Measurements from ENCODE around the gene RTL10.

RTL10 gene

DNA sequence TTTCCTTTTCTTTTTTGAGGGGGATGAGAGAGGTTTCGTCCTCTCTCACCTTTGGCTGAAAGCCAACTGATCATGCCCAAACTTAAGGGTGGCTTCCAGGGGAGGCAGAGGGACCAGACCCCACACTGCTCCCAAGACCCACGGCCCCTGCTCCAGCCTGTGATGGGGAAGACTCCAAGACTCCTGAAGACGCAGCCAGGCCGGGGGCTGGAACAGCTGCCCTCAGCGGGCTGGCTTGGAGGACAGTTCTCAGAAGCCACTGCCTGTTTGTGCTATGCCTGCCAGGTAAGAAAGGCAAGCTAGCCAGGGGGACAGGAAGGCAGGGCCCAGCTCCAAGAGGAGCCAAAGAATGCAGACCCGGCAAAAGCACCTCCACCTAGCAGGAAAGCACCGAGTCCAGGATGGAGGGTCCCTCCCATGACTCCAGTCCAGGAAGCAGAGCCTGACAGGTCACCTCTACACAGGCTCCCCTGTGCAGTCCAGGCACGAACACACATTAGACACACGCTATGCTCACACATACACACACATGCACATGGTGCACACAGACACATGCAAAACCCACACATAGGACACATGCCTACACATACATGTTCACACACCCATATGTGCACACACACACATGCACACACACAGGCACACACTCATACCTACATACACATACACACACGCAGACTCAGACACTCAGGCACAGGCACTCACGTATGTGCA is 31.3 kb downstream of the RTL10 start:
- DNase-seq (ENCODE audit: low read depth in 2 of 2), result no peak

DNA sequence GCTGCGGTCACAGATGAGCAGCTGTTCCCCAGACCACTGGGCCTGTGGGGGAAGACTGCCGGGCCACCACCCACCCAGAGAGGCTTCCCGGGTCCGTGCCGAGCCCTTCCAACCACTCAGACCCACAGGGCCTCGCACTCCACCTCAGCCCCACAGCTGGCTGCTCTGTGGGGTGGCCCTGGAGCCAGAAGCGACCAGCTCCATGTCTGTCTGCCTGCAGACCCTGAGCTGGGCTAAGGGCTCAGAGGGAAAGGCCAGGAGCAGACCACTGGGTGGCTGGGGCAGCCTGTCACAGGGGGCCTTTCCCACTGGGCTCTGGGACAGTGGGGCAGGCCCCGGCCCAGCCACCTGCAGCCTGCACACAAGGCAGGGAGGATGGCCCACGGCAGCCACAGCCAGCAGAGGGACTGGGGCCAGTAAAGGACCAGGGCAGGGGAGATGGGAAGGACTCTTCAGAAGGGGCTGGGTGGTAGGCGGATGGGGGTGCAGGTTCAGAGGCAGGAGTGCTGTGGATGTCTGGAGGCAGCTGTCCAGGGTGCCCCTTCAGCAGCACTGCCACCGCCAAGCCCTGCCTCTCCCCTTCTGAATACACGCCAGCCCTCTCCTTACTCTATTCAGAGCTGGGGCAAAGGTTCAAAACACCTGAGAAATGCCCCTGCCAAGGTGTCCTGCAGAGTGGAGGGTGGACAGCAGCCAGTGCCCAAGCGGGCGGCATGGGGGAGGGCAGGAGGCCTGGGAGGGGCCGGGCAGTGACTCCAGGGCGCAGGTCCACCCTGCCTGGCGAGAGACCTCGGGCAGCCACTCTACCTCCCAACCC is 32.2 kb downstream of the RTL10 start:
- DNase-seq (ENCODE audit: low read depth in 2 of 2), result no peak

DNA sequence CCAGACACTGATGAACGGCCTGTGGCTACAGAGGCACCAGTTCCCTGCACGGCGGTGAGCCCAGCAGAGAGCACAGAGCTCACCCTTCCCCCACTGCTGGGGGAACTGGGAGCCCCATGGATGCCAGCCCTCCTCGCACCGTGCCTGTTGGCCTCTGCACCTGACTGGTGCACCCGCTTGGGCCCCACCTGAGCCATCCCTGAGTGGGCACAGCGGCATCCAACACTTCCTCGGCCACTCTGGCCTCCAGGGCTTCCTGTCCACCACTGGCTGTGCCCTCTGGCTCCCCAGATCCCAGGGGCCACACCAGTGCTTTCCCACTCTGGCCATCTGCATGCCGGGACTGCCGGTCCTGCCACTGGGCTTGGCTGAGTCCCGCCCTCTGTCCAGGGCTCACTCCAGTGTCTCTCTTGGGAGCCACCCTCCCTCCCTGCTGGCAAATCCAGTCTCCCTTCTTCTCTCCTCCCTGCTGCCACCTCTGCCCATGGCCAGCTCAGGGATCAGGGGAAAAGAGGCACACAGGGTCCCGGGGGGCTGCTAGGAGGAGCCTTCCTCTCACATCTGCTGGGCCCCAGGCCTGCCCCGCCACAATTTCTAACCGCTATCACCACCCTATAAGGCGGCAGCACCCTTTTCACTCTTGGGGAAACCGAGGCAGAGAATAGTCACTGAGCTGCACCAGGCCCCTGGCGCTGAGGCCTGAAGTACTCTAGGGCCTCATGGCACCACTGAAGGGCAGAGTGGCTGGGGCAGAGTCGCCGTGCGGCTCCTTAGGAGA is 33.0 kb downstream of the RTL10 start:
- DNase-seq (ENCODE audit: low read depth in 2 of 2), result no peak

DNA sequence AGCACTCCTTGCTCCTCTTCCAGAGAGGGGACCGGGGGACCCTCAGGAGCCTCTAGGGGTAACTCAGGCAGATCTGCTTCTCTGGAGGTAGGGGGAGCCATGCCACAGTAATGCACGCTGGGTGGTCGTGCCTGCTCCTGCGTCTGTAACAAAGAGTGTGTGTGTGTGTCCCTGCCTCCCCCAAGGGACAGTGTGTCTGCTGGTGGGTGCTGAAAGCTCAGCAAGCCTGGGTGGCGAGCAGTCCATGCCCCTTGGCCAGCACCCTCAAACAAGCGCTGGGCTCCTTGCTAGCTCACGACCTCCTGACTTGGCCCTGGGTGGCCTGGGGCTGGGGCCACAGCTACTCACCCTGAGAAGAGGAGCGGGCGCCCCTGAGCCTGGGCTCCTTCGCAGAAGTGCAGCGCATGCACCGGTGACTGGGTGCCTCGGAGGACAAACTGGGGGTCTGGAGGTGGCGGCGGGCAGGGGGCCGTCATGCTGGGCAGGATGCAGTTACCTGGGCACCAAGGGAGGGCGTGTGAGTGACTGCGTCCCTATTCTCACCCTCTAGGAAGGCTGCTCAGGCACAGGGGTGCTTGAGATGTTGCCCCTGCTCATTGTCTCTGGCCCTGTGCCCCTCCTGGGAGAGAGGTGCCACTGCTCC is 33.7 kb downstream of the RTL10 start:
- no peak for DNase-seq (ENCODE audit: low read depth in 2 of 2)

DNA sequence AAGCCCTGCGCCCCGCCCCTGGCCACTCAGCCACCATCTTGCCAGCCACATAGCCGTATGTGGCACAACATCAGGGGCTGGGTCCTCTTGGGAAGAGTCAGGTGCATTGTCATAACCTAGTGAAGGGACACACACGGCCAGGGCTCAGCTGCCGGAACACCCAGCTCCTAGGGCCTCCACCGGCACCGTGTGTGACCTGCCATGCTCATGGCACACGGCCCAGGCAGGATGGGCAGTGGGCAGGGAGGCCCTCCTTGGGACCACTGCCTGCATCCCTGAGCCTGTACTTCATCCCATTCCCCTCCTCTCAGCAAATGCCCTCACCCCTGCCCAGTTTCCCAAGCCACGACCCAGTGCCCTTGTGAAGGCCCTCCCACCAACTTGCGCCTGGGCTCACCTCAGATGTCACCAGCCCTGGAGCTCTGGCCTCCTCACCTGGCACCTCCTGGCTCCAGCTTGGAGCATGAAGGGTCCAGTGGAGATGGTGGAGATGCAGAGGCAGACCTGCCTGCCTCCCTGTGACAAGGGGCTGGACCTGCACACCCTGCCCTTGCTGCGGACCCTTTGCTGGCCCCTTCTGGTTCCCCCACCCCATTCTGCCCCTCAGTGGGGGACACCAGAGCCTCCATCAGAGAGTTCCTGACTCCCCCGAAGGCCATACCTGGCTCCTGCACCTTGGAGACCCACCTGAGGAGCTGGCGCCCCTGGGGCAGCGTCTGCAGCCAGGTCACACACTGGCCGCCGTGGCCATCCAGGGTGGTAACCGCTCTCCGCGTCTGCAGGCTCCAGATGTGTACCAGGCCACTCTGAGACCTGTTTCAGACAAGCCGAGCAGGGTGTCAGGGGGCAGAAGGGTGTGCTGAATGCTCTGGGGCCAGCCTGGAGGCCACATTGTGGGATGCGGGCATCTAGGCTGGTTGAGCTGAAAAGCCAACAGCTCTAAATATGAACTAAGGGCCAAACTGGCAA is 34.5 kb downstream of the RTL10 start:
- no peak for DNase-seq (ENCODE audit: low read depth in 2 of 2)

DNA sequence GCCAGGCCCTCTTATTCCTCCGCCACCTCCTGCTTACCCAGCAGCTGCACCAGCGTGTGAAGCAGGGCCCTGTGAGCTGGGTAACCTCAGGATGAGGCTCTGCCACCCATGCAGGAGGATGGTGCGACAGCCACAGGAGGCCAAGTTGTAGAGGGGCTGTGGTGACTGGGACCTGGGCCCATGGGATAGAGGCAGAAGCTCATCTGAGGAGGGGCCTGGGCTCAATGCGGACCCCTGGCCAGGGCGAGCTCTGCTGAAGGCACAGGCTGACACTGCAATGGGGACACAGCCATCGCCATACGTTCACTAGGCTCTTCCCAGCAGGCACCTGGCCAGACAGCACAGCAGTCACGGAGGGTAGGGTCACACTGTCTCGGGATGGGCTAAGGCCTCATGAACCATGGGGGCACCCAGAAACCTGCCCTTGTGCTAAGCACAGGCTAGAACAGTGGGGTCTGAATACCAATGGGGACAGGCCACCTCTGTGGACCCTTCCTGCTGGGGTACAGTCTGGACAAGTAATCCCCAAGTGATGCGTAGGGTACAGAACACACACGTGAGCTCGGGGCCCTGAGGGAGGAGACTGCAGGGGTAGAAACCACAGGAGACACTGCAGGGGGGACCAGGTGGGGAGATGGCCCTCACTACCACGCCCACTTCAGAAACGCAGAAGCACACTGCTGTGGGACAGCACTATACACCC is 35.3 kb downstream of the RTL10 start:
- DNase-seq (ENCODE audit: low read depth in 2 of 2), result no peak

DNA sequence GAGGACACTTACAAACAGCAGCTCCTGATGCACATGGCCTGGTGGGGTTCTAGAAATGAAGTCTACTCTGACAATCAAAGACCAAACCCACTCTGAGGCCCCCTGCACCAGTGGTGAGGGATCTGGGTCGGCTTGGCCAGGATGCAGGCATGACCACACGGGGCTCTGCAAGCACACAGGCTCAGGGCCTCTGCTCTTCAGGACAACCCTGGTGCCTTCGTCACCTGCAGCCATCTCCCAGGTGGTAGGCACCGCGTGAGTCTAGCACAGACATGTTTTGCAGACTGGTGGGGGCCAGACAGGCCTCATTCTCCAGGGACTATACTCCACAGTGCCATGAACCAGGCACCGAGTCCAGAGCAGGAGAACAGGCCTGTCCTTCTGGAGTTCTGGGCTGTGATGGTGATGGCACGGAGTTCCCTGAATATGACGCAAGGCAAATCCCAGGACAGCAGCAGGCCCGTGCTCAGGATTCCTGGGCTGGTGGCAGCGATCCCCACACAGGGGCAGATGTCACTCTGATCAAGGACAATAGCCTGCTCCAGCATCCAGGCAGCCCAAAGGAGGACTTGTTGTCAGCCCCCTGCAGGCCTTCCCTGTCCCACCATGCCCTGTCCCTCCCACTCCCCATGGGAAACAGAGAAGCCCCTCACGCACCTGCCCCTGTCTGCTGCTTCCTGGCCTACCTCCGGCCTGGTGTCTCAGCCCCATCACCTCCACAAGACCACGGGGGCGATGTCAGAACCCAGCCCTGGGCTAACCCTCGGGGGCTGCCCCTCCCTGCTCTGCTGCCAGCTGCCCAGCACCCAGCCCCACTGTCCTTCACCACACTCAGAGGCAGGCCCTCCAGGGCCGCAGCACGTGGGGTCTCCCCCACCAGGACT is 36.1 kb downstream of the RTL10 start:
- DNase-seq (ENCODE audit: low read depth in 2 of 2), result no peak

DNA sequence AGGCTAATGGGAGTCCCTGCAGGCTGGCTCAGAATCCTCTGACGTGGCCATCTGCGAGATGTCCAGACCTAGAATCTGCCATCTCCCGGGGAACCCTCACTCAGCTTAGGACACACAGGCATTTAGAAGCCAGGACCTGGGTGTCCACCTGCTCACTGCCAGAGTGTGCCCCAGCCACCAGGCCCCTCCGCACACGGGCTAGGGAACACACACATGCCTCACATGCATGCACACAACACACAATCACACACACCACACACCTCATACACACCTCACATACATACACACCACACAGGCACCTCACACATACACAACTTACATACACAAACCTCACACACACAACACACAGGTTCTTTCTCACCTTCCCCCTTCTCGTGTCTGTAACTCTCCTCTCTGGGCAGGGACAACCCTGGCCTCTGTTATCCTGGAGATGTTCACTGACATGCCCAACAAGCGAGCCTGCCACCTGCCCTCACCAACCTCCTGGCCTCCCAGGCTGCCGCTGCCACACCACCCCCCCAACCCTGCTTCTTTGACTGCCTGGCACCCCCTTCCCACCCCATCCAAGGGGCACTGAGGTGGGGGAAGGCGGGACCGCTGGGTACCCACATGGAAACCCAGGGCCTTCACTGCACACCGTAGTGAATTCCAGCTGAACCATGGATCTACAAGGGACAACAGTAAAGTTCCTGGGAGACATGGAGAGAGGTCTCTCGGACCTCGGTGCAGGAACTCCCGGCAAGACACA is 38.1 kb downstream of the RTL10 start:
- DNase-seq (ENCODE audit: low read depth in 2 of 2), result no peak

DNA sequence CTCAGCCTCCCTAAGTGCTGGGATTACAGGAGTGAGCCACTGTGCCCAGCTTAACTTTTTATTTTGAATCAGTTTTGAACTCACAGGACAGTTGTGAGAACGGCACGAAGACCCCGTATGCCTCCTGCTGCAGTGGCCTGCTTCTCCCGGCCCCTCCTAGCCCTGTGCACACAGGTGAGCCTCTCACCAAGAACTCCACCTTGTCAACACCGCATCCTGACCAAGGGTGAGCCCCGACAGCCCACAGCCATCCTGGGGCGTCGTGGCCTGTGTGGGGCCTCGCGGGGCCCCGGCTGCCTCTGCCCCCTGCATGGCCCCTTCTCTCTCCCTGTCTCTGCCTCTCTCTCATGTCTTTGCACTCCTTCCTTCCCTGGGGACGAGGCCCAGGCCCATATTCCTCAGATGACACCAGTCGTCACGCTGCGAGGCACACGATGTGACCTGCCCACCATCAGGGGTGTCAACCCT is 38.8 kb downstream of the RTL10 start:
- no peak for DNase-seq (ENCODE audit: low read depth in 2 of 2)

DNA sequence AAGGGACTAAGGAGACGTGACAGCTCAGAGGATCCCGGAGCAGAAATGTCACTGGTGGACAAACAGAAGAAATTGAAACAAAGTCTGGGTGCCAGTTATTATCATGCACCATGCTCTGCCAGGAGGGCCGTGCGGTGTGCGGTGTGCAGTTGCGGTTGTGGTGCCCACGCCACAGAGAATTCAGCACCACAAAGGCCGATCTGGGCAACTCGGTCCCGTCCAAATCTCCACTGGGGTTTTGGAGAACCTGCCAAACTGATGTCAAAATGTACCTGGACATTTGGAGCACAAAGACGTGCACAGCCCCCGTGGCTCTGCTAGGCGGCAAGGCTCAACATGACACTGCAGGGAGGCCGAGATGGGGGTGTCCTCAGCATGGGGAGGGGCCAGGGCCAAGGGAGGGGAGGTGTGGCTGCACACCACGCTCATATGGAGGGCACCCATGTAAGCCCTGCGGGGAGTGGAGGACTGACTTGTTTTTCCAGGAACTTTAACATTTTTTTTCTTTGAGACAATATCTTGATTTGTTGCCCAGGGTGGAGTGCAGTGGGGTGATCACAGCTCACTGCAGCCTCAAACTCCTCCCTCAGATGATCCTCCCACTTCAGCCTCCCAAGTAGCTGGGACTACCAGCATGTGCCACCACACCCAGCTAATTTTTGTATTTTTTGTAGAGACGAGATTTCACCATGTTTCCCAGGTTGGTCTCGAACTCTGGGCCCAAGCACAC is 39.4 kb downstream of the RTL10 start:
- DNase-seq (ENCODE audit: low read depth in 2 of 2), result no peak

DNA sequence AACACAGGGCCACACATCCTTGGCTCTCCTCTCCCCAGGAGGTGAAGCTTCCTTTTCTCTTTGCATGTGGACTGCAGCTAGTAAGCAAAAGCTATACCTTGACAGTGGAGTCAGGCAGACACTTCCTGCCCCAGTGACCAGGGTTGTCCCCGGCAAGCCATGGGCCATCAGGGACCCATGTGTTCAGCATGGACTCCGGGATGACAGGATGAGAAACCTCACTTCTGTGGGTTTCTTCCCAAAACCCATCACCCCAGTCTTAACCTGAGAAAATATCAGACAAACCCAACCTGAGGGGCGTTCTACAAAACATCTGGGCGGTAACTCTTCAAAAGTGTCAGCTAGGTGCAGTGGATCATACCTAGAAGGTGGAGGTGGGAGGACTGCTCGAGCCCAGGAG is 40.2 kb downstream of the RTL10 start:
- DNase-seq (ENCODE audit: low read depth in 2 of 2), result no peak

DNA sequence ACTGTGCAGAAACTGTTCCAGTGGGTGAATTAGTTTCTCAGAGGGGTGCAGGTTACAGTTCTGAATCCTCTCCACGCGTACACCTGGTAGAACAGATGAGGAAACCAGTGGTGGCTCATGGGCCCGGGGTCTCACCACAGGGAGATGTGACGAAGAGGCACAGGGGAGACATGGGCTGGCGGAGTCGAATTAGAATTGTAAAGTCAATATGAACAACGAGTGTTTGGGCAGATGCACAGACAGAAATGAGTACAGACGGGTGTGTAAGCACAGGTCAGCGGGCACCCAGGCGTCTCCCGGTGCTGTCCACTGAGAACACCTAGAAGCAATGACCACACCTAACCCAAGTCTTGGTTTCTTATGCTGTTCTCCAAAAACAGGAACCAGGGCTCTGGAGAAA is 41.8 kb downstream of the RTL10 start:
- no peak for DNase-seq (ENCODE audit: low read depth in 2 of 2)

DNA sequence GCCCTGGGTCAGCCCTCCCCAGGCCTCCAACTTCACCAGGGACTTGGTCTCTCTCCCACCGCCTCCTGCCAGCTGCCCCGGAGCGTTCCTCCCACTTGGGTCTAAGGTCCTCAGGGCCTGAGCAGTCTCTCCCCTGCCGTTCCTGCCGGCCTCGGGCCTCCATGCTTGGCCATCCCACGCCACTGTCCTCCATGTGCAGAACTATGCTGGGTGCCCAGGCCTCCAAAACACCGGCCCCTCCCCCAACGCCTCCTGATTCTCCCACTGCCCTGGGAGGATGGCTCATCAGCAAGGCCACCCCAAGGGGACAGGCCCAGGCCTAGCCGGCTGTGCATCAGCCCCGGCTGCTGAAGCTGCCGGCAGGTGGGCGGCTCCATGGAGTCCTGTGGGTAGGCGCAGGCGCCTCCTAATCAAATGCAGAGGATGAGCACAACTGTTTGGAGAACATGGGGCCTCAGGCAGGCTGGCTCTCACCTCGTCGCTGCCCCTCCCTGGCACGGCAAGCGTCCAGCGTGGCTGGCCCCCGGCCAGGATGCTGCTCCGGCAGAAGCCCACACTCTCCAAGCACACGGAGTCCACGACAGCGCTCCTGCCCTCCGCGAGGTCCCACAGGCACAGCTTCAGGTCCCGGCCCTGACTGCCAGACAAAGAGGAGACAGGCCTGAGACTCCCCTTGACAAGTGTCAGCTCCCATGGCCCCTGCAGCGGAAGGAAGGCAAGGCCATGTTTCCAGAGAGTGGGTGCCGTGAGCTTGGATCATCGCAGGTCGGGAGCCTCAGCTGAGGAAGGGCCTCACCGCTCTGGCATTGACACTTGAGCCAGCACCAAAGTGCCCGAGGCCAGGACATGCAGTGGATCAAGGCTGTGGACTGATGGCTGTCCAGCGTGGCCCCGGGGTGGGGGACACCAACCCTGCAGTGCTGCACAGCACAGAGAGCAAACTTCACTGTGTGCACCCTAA is 42.6 kb downstream of the RTL10 start:
- DNase-seq (ENCODE audit: low read depth in 2 of 2), result no peak

DNA sequence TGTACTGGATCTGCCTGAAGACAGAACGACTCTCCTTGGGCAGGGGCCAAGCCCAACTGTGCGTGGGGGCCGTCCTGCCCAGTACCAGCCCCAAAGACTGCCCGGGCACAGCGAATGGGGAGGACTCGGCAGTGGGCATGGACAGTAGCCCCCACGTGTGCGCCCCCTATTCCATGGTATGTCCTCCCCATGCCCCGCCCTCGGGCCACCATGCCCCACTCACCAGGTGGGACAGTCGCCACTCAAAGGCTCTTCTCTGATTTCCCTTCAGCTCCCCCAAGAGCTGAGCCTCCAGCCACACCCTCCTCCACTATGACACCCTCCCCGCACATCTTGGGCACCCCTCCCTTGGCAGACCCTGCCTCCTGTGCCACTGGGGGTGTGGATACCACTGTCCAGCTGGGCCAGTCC is 43.5 kb downstream of the RTL10 start:
- no peak for DNase-seq (ENCODE audit: low read depth in 2 of 2)

DNA sequence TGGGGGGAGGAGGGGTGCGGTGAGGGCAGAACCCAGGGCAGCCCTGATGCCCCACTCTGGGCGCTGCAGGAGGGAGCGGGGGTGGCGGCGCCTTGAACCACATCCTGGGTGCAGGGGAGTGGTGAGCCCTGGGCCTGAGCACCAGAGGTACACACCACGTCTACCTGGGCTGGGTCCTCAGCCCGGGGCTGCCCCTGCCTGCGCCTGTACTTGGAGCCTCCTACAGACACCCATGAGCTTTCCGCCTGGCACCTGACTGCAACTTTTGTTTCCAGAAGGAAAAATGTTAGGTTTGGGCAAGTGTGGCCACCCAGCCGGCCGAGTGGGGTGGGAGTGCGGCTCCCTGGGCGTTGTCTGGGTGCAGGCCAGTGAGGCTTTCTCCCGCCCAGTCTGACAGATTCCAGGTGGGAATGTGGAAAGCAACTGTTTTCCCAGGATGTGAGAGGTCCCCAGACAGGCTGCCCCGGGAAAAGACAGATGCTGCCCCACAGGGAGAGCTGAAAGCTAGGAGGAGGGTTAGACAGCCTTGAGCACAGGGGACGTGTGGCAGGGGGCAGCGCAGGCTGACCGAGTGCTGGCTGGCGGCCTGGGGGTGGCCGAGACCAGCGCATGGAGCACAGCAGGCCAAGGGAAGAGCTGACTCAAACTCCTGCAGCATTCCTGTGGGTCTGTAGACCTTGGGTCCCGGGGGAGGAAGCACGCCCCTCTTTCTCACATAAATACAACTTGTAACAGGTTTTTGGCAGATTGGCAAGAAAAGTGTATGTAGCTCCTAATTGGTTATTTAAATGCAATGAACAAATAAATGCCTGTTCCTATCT is 44.1 kb downstream of the RTL10 start:
- no peak for DNase-seq (ENCODE audit: low read depth in 2 of 2)

DNA sequence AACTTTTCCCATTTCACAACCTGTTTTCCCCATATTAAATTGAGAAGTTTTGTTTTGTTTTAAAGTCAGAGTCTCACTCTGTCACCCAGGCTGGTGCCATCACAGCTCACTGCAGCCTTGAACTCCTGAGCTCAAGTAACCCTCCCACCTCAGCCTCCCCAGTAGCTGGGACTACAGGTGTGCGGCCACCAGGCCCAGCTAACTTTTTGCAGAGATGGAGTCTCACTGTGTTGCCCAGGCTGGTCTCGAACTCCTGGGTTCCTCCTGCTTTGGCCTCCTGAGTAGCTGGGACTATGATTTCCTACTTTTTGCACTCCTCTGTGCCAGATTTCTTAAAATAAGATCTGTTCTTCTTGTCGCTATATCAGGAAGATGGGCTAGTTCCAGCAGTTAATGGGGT is 44.9 kb downstream of the RTL10 start:
- no peak for DNase-seq (ENCODE audit: low read depth in 2 of 2)

All from stimulated activated CD8-positive, alpha-beta memory T cell treated with anti-CD3 and anti-CD28 coated beads, Interleukin-15, amount 100 ng/mL, for 4 hours (primary cell).